HepG2 (cell line): ENCODE results near the gene TPM1. TPM values are rescaled to one million over a fixed set of nuclear protein-coding genes. Genes with fewer than 3 reads are reported as not detected.
A peak's percentile ranks its signal among the peaks of the same experiment; 100 is the strongest.

Experiments used
- ATAC-seq: fragments of 200-7000 bp; cut with Tn5 transposase; 3 replicates; pipeline ENCODE4 v1.9.1; 2020; ENCODE audit warnings: mild to moderate bottlenecking, moderate library complexity
- BruUV-seq: library from RNA; stranded (reverse); fragments of 400-500 nt; replicated peaks from 2 replicates; lab custom pipeline; 2021; lab: Mats Ljungman, UMichigan
- CTCF ChIA-PET: fragments of 300-600 bp; formaldehyde crosslinking; extraction: SDS; loops from one replicate; lab custom pipeline; 2021; ENCODE audit warnings: low total read pairs, inconsistent platforms, low intra/inter-chr PET ratio; lab: Yijun Ruan, JAX
- POLR2A ChIA-PET: fragments of 350-600 bp; sonication (Branson Sonifier 250); formaldehyde crosslinking; loops from one replicate; lab custom pipeline; 2020; ENCODE audit warnings: antibody characterized with exemption, inconsistent platforms; lab: Yijun Ruan, JAX
- DNase-seq: peaks from one replicate; pipeline ENCODE4 v3.0.0-alpha.2; 2015; ENCODE audit warnings: low spot score
- FAIRE-seq: peaks from 3 replicates; lab custom pipeline; 2011; peaks lifted over from hg19 to GRCh38; lab: Jason Lieb, UNC
- H2AFZ ChIP-seq: one replicate; pipeline ENCODE4 v1.6.1; 2011; ENCODE audit warnings: low read length, inconsistent platforms
- H3K27ac ChIP-seq: fragments of 300-600 bp; 3 replicates; pipeline ENCODE4 v1.8.0; 2011; ENCODE audit warnings: mixed run types, mild to moderate bottlenecking, mixed read lengths, low read length, inconsistent platforms; ENCODE audit not compliant: insufficient read depth; ENCODE audit errors: extremely low read length
- H3K27me3 ChIP-seq, 2 experiments: fragments of 200-600 bp in 1 of 2; 2 replicates in 1 of 2; 3 replicates in 1 of 2; pipeline versions ENCODE4 v1.6.0 to v1.8.0; 2011; ENCODE audit warnings: low read length in 2 of 2, mild to moderate bottlenecking in 2 of 2, moderate library complexity in 2 of 2, inconsistent platforms in 1 of 2; ENCODE audit not compliant: insufficient read depth in 2 of 2, control insufficient read depth in 1 of 2
- H3K36me3 ChIP-seq, 2 experiments: fragments of 200-600 bp in 1 of 2; replicated peaks in 1 of 2; 2 replicates in 1 of 2; 3 replicates in 1 of 2; pipeline versions ENCODE4 v1.5.1 to v1.8.0; 2011; ENCODE audit warnings: low read length in 2 of 2, inconsistent platforms in 1 of 2; ENCODE audit not compliant: insufficient read depth in 2 of 2, control insufficient read depth in 1 of 2
- H3K4me1 ChIP-seq: 2 replicates; pipeline ENCODE4 v1.5.1; 2012; ENCODE audit warnings: low read length, inconsistent platforms; ENCODE audit not compliant: insufficient read depth
- H3K4me2 ChIP-seq: 2 replicates; pipeline ENCODE4 v1.6.0; 2011; ENCODE audit warnings: low read depth, low read length, inconsistent platforms
- H3K4me3 ChIP-seq, 3 experiments: fragments of 200-600 bp in 1 of 3; sonication (generic), shearing (Covaris generic) in 1 of 3; replicated peaks in 1 of 3; 2 replicates each; pipeline ENCODE4 v1.5.1; 2011 to 2016; ENCODE audit warnings: low read length in 3 of 3, inconsistent platforms in 2 of 3, low read depth in 2 of 3, mild to moderate bottlenecking in 2 of 3, control low read depth in 1 of 3, mixed read lengths in 1 of 3; ENCODE audit not compliant: insufficient read depth in 1 of 3
- H3K79me2 ChIP-seq: one replicate; pipeline ENCODE4 v1.6.1; 2011; ENCODE audit warnings: low read length, inconsistent platforms; ENCODE audit not compliant: insufficient read depth
- H3K9ac ChIP-seq: 2 replicates; pipeline ENCODE4 v1.6.0; 2011; ENCODE audit warnings: mild to moderate bottlenecking, low read depth, low read length, inconsistent platforms; ENCODE audit not compliant: insufficient read depth
- H3K9me3 ChIP-seq: 2 replicates; pipeline ENCODE4 v1.5.1; 2012; ENCODE audit warnings: mild to moderate bottlenecking, low read length
- H4K20me1 ChIP-seq: 2 replicates; pipeline ENCODE4 v1.6.0; 2011; ENCODE audit warnings: inconsistent platforms, mild to moderate bottlenecking, low read length, moderate library complexity; ENCODE audit not compliant: insufficient read depth
- CBFB ChIP-seq: sonication (generic); formaldehyde crosslinking; IDR thresholded peaks from 2 replicates; pipeline ENCODE4 v1.4.0; 2020; ENCODE audit warnings: missing genetic modification reagents
- CREB1 ChIP-seq, 2 experiments: fragments of 450-650 bp in 1 of 2; IDR thresholded peaks; 2 replicates each; pipeline ENCODE4 v1.6.1; 2016 to 2017; ENCODE audit warnings: control low read depth in 1 of 2, mild to moderate bottlenecking in 1 of 2, missing compliant biosample characterization in 1 of 2, missing genetic modification characterization in 1 of 2
- EP300 ChIP-seq, 3 experiments: sonication (generic) in 1 of 3; formaldehyde crosslinking in 1 of 3; IDR thresholded peaks; 2 replicates each; pipeline versions ENCODE4 v1.5.1 to v1.6.1; 2011 to 2020; ENCODE audit warnings: low read depth in 2 of 3, low read length in 2 of 3, borderline replicate concordance in 1 of 3, improper control_type of control experiment in 1 of 3, mild to moderate bottlenecking in 1 of 3, missing genetic modification reagents in 1 of 3, moderate library complexity in 1 of 3
- EZH2 ChIP-seq: conservative IDR thresholded peaks from 2 replicates; pipeline ENCODE4 v1.6.1; 2012; ENCODE audit warnings: mild to moderate bottlenecking, low read depth, low read length, moderate library complexity
- FOXA3 ChIP-seq: IDR thresholded peaks from 2 replicates; pipeline ENCODE4 v1.6.1; 2016; ENCODE audit warnings: missing genetic modification reagents, missing compliant biosample characterization
- FOXP1 ChIP-seq, 2 experiments: fragments of 450-650 bp in 1 of 2; IDR thresholded peaks; 2 replicates each; pipeline ENCODE4 v1.6.1; 2017 to 2018; ENCODE audit warnings: antibody characterized with exemption in 1 of 2
- HNF4G ChIP-seq, 2 experiments: sonication (generic) in 1 of 2; formaldehyde crosslinking in 1 of 2; IDR thresholded peaks; 2 replicates each; pipeline versions ENCODE4 v1.4.0 to v1.6.1; 2011 to 2020; ENCODE audit warnings: borderline replicate concordance in 2 of 2, low read depth in 2 of 2, mild to moderate bottlenecking in 2 of 2, low read length in 1 of 2, missing genetic modification reagents in 1 of 2, moderate library complexity in 1 of 2
- IRX3 ChIP-seq: sonication (generic); formaldehyde crosslinking; IDR thresholded peaks from 2 replicates; pipeline ENCODE4 v1.8.1; 2023; ENCODE audit warnings: mild to moderate bottlenecking, low read depth, missing genetic modification reagents, borderline replicate concordance
- LCORL ChIP-seq, 2 experiments: fragments of 450-650 bp in 1 of 2; sonication (generic) in 1 of 2; formaldehyde crosslinking in 1 of 2; IDR thresholded peaks; 2 replicates each; pipeline versions ENCODE4 v1.5.0 to v1.6.1; 2017 to 2020; ENCODE audit warnings: antibody characterized with exemption in 1 of 2, missing genetic modification reagents in 1 of 2
- RXRB ChIP-seq: IDR thresholded peaks from 2 replicates; pipeline ENCODE4 v1.6.1; 2016; ENCODE audit warnings: borderline replicate concordance, missing genetic modification reagents, missing compliant biosample characterization
- ZEB1 ChIP-seq: IDR thresholded peaks from 2 replicates; pipeline ENCODE4 v1.6.1; 2012; ENCODE audit warnings: mild to moderate bottlenecking, low read depth, inconsistent platforms; ENCODE audit not compliant: insufficient replicate concordance
- ZNF124 ChIP-seq: sonication (generic); formaldehyde crosslinking; IDR thresholded peaks from 2 replicates; pipeline ENCODE4 v1.4.0; 2020; ENCODE audit warnings: missing genetic modification reagents
- ZNF20 ChIP-seq: sonication (generic); formaldehyde crosslinking; IDR thresholded peaks from 2 replicates; pipeline ENCODE4 v1.4.0; 2020; ENCODE audit warnings: mild to moderate bottlenecking, moderate library complexity, missing genetic modification reagents
- ZNF567 ChIP-seq: sonication (generic); formaldehyde crosslinking; IDR thresholded peaks from 2 replicates; pipeline ENCODE4 v1.8.1; 2023; ENCODE audit warnings: mild to moderate bottlenecking, missing genetic modification reagents, borderline replicate concordance
- WGBS: methylation state at CpG from one replicate; pipeline ENCODE4 v1.1.6; 2017; ENCODE audit warnings: low lambda C conversion rate; 5-methylcytosine and 5-hydroxymethylcytosine counted together
- in situ Hi-C: cut with HindIII; loops from 2 replicates; pipeline ENCODE4 v1.10.0; 2017; ENCODE audit warnings: low pct_unique_long_range_greater_than_20kb; ENCODE audit not compliant: extremely low pct_ligation_motif_present
- intact Hi-C: fragments of 100-400 bp; cut with micrococcal nuclease; formaldehyde crosslinking; loops from one replicate; pipeline ENCODE4 v1.10.0; 2022; ENCODE audit not compliant: unreplicated experiment
- polyA plus RNA-seq, 8 experiments: library from polyadenylated mRNA; depleted of rRNA in 3 of 8; stranded (reverse) in 7 of 8; unstranded in 1 of 8; fragments of >200 nt; fragmentation: Illumina TruSeq in 4 of 8; extraction: Trizol in 4 of 8; gene quantifications; 2 replicates each; pipeline versions ENCODE4 v1.2.1 to v1.2.3, GENCODE V29; 2011 to 2016; ENCODE audit warnings: low read depth in 4 of 8, missing spikeins in 1 of 8, mixed read lengths in 1 of 8; ENCODE audit not compliant: insufficient read depth in 1 of 8
- total RNA-seq, 5 experiments: library from RNA; depleted of rRNA; stranded (reverse); fragments of >200 nt; fragmentation: Illumina TruSeq; extraction: Trizol; gene quantifications; 2 replicates each; pipeline ENCODE4 v1.2.3, GENCODE V29; 2016; ENCODE audit warnings: low read depth in 1 of 5
- TF ChIP-seq, protein P1 (sequence below): sonication (generic); formaldehyde crosslinking; IDR thresholded peaks from 2 replicates; pipeline ENCODE4 v1.4.0; 2020; ENCODE audit warnings: missing genetic modification reagents
- TF ChIP-seq, protein P2 (sequence below): sonication (generic); formaldehyde crosslinking; IDR thresholded peaks from 2 replicates; pipeline ENCODE4 v1.4.0; 2020; ENCODE audit warnings: missing genetic modification reagents, borderline replicate concordance

TPM1 gene
- total and polyA plus RNA-seq, 2 of the 13 experiments (the other 11 are each of a cell fraction or from before 2014, with no cell fraction given), result 98.9 to 109 TPM

DNA sequence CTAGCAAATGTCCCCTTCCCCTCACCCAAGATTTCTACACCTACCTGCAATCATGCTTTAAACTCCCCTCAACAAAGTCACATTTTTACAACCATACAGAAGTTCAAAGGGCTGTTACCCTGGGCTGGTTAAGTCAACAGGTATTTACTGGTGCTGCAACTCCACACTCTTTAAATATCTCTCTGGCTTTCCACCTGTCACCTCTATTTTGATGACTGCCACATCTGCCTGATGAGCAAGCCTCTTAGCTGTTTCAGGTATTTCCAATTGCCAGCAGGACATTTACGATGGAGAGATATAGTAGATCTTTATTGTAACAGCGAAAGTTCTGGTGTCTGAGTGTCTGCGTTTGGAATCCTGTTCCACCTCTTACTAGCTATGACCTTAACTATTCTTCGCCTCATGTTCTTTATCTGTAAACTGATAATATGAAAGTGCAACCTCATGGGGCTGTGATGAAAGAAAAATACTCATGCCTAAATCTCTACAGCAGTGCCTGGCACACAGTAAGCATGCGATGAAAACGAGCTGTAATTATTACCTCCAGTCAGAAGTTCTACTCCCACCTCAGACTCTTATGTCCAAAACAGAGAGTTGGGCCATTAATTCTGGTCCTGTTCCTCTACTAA, 44.2 kb upstream of the TPM1 start:
- ChIA-PET CTCF (no interaction called here), POLR2A (interaction anchor here (1.3 kb wide), 2 partner anchors 13 to 49 kb away, joined by 5 read pairs; no protein-coding TSS in a partner anchor)
- H3K4me1 ChIP-seq, result peaks cover 65% of the 10 kb centered on the region
- no peaks in the 10 kb centered on the region for H3K27me3 ChIP-seq
- ATAC-seq (peak; percentile 76), DNase-seq (peak; percentile 52), FAIRE-seq (peak; percentile 74)
- H3K4me3 ChIP-seq, result peak overlapping the region in 1 of 3 experiments; percentile 17; a peak in 3 of 6 replicates
- no peaks in the 10 kb centered on the region for H3K9me3 ChIP-seq
- H3K4me2 ChIP-seq, result peak overlapping the region; percentile 72
- H3K27ac ChIP-seq, result peak overlapping the region; percentile 45
- H3K9ac ChIP-seq, result no peak overlapping the region
- 10% methylated on average over 6 of the region's 6 CpGs for WGBS
- in situ Hi-C loops (no loop called here), intact Hi-C loops (loop anchor here (10.0 kb wide), 1 partner anchor 46 kb away; the partner anchor contains the start of gene TPM1)
- no peaks in the 10 kb centered on the region for H4K20me1 ChIP-seq
- peak overlapping the region; percentile 44 for H2AFZ ChIP-seq
- no TSS peak for BruUV-seq
- H3K79me2 ChIP-seq, result no peaks in the 10 kb centered on the region
- no peaks in the 10 kb centered on the region for H3K36me3 ChIP-seq
- peak; percentile 38; the same call in 1 of the 2 replicates for TF ChIP-seq FOXA3 (CRISPR knock-in tag)
- TF ChIP-seq, protein P1, sequence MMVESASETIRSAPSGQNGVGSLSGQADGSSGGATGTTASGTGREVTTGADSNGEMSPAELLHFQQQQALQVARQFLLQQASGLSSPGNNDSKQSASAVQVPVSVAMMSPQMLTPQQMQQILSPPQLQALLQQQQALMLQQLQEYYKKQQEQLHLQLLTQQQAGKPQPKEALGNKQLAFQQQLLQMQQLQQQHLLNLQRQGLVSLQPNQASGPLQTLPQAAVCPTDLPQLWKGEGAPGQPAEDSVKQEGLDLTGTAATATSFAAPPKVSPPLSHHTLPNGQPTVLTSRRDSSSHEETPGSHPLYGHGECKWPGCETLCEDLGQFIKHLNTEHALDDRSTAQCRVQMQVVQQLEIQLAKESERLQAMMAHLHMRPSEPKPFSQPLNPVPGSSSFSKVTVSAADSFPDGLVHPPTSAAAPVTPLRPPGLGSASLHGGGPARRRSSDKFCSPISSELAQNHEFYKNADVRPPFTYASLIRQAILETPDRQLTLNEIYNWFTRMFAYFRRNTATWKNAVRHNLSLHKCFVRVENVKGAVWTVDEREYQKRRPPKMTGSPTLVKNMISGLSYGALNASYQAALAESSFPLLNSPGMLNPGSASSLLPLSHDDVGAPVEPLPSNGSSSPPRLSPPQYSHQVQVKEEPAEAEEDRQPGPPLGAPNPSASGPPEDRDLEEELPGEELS, result peak; percentile 57; the same call in 1 of the 2 replicates
- no peak for TF ChIP-seq ZNF567 (CRISPR knock-in tag)
- no peak for TF ChIP-seq LCORL (IDR thresholded peaks at IDR 0.05)
- TF ChIP-seq LCORL (CRISPR knock-in tag; IDR thresholded peaks at IDR 0.05), result 0 out of 2 replicates have a peak, but pooled peaks have one; percentile 20
- TF ChIP-seq HNF4G (IDR thresholded peaks at IDR 0.05; ENCODE audit: borderline replicate concordance, low read depth, low read length), result peak; percentile 38; the same call in 1 of the 2 replicates
- TF ChIP-seq HNF4G (CRISPR knock-in tag; IDR thresholded peaks at IDR 0.05; ENCODE audit: borderline replicate concordance, low read depth), result no peak
- no peak for TF ChIP-seq ZNF20
- TF ChIP-seq ZNF124 (CRISPR knock-in tag), result 0 out of 2 replicates have a peak, but pooled peaks have one; percentile 19
- TF ChIP-seq CREB1 (IDR thresholded peaks at IDR 0.05), result no peak
- 0 out of 2 replicates have a peak, but pooled peaks have one; percentile 15 for TF ChIP-seq CREB1 (CRISPR knock-in tag; IDR thresholded peaks at IDR 0.05)
- TF ChIP-seq CBFB, result no peak
- peak in 1 of 2 experiments; percentile 70; a peak in 1 of 4 replicates for TF ChIP-seq EP300 (IDR thresholded peaks at IDR 0.05; ENCODE audit: low read depth in 2 of 2, low read length in 2 of 2)
- TF ChIP-seq EP300 (CRISPR knock-in tag; IDR thresholded peaks at IDR 0.05; ENCODE audit: borderline replicate concordance), result no peak
- TF ChIP-seq RXRB (CRISPR knock-in tag), result peak; percentile 21; the same call in 1 of the 2 replicates
- no peak for TF ChIP-seq IRX3 (CRISPR knock-in tag)
- TF ChIP-seq, protein P2, sequence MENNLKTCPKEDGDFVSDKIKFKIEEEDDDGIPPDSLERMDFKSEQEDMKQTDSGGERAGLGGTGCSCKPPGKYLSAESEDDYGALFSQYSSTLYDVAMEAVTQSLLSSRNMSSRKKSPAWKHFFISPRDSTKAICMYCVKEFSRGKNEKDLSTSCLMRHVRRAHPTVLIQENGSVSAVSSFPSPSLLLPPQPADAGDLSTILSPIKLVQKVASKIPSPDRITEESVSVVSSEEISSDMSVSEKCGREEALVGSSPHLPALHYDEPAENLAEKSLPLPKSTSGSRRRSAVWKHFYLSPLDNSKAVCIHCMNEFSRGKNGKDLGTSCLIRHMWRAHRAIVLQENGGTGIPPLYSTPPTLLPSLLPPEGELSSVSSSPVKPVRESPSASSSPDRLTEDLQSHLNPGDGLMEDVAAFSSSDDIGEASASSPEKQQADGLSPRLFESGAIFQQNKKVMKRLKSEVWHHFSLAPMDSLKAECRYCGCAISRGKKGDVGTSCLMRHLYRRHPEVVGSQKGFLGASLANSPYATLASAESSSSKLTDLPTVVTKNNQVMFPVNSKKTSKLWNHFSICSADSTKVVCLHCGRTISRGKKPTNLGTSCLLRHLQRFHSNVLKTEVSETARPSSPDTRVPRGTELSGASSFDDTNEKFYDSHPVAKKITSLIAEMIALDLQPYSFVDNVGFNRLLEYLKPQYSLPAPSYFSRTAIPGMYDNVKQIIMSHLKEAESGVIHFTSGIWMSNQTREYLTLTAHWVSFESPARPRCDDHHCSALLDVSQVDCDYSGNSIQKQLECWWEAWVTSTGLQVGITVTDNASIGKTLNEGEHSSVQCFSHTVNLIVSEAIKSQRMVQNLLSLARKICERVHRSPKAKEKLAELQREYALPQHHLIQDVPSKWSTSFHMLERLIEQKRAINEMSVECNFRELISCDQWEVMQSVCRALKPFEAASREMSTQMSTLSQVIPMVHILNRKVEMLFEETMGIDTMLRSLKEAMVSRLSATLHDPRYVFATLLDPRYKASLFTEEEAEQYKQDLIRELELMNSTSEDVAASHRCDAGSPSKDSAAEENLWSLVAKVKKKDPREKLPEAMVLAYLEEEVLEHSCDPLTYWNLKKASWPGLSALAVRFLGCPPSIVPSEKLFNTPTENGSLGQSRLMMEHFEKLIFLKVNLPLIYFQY (CRISPR knock-in tag), result no peak
- TF ChIP-seq ZEB1, result peak; percentile 62
- no peak for TF ChIP-seq EZH2
- no peak for TF ChIP-seq FOXP1 (IDR thresholded peaks at IDR 0.05)
- peak; percentile 57 for TF ChIP-seq FOXP1 (CRISPR knock-in tag; IDR thresholded peaks at IDR 0.05)
